GM23248 (cell line): Measurements from ENCODE around the gene ITGB4.

Experiments used
- EZH2 ChIP-seq: fragments of 200-600 bp; sonication (generic); IDR thresholded peaks from 2 replicates; pipeline ENCODE4 v1.6.1; 2018; ENCODE audit warnings: antibody characterized with exemption, mild to moderate bottlenecking; ENCODE audit not compliant: insufficient read depth, poor library complexity, severe bottlenecking
- EZH2phosphoT487 ChIP-seq: fragments of 200-600 bp; sonication (generic); IDR thresholded peaks from 2 replicates; pipeline ENCODE4 v1.6.1; 2018; ENCODE audit warnings: antibody characterized with exemption, moderate library complexity, mild to moderate bottlenecking, low read depth; ENCODE audit not compliant: insufficient read depth

DNA sequence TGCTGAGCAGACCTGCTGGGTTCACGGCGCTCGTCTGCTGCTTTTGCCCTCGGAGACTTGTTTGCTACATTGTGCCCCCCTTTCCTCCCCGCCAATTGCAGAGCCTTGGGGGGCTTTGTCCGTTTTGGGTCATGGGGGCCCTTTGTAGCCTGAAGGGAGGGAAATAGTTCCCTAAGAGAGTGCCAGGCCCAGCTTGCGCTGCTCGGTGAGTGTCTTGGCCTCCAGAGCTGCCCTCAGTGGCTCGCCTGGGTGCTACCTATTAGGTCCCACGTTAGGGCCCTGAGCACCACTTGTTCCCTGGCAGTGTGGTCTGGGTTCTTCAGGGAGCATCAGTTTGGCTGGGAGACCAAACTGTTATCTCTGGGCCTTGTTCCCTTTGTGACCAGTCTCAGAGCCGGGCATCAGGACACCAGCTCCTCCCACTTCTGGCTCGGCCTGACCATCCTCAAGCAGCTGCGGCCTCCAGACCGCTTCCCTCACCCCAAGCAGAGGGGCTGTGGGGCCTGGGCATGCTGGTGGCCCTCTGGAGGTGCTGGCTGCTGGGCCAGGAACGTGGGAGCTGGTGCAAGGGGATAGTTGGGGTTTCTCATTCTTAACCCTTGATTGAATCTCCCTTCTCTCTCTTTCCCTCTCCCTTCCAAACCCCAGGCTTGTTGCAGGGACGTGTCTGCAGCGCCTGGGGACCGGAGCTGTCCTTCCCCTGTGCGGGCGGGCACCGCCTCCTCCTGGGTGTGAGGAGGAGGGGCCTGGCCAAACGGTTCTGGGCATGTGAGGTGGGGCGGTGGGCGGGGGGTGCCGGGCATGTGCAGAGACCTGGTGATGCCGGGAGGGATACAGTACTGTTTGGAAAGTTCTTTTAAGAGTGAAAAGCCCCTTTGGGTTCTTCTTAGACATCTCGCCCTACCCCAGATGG is 16.0 kb upstream of the ITGB4 start:
- no peak for TF ChIP-seq EZH2
- TF ChIP-seq EZH2phosphoT487: no peak
